Lower leg skin (tissue), 3 donors: ENCODE data around the gene RASSF1.

Source experiments
- POLR2A ChIP-seq, 2 donors: fragments of 450-650 bp; IDR thresholded peaks; one replicate each; pipeline ENCODE4 v1.6.1; 2016 to 2017; ENCODE audit warnings: antibody characterized with exemption in 2 of 2, mild to moderate bottlenecking in 1 of 2, moderate library complexity in 1 of 2
- TF ChIP-seq, protein P1 (sequence below), 3 donors: fragments of 450-650 bp; IDR thresholded peaks; one replicate each; pipeline ENCODE4 v1.5.1; 2016; ENCODE audit warnings: antibody characterized with exemption in 3 of 3, mild to moderate bottlenecking in 3 of 3, moderate library complexity in 2 of 3

GRCh38 chr3:50322115-50322385 lies 18.6 kb downstream of the RASSF1 start:
- TF ChIP-seq, protein P1, sequence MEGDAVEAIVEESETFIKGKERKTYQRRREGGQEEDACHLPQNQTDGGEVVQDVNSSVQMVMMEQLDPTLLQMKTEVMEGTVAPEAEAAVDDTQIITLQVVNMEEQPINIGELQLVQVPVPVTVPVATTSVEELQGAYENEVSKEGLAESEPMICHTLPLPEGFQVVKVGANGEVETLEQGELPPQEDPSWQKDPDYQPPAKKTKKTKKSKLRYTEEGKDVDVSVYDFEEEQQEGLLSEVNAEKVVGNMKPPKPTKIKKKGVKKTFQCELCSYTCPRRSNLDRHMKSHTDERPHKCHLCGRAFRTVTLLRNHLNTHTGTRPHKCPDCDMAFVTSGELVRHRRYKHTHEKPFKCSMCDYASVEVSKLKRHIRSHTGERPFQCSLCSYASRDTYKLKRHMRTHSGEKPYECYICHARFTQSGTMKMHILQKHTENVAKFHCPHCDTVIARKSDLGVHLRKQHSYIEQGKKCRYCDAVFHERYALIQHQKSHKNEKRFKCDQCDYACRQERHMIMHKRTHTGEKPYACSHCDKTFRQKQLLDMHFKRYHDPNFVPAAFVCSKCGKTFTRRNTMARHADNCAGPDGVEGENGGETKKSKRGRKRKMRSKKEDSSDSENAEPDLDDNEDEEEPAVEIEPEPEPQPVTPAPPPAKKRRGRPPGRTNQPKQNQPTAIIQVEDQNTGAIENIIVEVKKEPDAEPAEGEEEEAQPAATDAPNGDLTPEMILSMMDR (IDR thresholded peaks at IDR 0.05): no peak
- no peak for TF ChIP-seq POLR2A (IDR thresholded peaks at IDR 0.05)
